GM12892 (cell line): ENCODE results near the gene SSH2.
A peak's percentile ranks its signal among the peaks of the same experiment; 100 is the strongest.

Experiments used
- DNase-seq: peaks from one replicate; pipeline ENCODE4 v3.0.0; 2011; ENCODE audit not compliant: insufficient read length
- FAIRE-seq: peaks from 2 replicates; lab custom pipeline; 2011; peaks lifted over from hg19 to GRCh38; lab: Jason Lieb, UNC
- POLR2A ChIP-seq: IDR thresholded peaks from 2 replicates; pipeline ENCODE4 v1.6.1; 2011; ENCODE audit warnings: low read depth, low read length, control low read depth
- POLR2AphosphoS5 ChIP-seq: IDR thresholded peaks from 2 replicates; pipeline ENCODE4 v1.6.1; 2011; ENCODE audit warnings: low read depth, low read length, control low read depth
- TAF1 ChIP-seq: IDR thresholded peaks from 2 replicates; pipeline ENCODE4 v1.6.1; 2011; ENCODE audit warnings: low read depth, mild to moderate bottlenecking, control low read depth, low read length, borderline replicate concordance

The SSH2 gene

GRCh38 chr17:29716566-29716965 lies 213.5 kb downstream of the SSH2 start:
- TF ChIP-seq POLR2AphosphoS5 (no peak), POLR2A (no peak), TAF1 (no peak)
- DNase-seq: no peak
- no peak for FAIRE-seq

- no peak for DNase-seq
- no peak for TF ChIP-seq POLR2A
- TF ChIP-seq TAF1: no peak
- TF ChIP-seq POLR2AphosphoS5: no peak
- no peak for FAIRE-seq
These were observed 214.3 kb downstream of the SSH2 start for GRCh38 chr17:29715680-29716079.

DNA sequence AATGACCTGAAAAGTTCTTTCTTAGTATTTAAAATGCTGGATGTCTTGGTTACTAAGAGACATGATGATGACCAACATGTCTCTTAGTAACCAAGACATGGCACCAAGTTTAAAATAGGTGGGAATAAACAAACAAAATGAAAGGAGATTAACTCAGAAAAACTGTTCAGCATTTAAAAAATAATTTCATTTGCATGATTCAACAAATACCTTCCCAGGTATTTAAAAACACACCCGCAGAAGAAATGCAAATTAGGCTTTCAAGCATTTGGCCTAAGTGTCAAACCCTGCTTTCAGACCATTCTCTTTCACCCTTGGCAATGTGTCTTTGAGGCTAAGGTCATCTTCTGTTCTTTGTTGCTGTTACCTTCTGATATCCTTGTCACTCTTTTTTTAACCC lies 215.9 kb downstream of the SSH2 start:
- FAIRE-seq (peak; percentile 57), DNase-seq (no peak)
- TF ChIP-seq TAF1: no peak
- no peak for TF ChIP-seq POLR2A
- no peak for TF ChIP-seq POLR2AphosphoS5

DNA sequence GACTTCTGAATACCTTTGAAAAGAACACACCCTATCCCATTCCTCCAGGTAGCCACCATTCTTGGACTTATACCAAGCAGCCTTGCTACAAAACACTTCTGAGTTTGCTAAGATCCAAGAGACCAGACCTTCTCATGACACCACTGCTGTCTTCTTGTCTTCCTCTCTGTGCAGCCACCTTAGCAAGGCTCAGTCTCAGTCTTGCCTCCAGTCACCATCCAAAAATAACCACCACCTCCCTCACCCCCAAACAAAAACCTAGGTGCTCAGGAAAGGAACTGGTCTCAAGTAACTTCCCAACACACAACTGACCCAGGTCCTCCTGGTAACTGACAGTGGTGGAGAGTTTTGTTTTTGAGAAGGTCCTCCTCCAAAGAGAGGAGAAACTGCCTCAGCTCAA lies 216.4 kb downstream of the SSH2 start:
- TF ChIP-seq POLR2AphosphoS5 (no peak), TAF1 (no peak), POLR2A (no peak)
- FAIRE-seq (peak; percentile 67), DNase-seq (no peak)

GRCh38 chr17:29711588-29712385 lies 218.2 kb downstream of the SSH2 start:
- TF ChIP-seq POLR2A (no peak), POLR2AphosphoS5 (no peak)
- FAIRE-seq (no peak), DNase-seq (no peak)

- no peak for FAIRE-seq
- TF ChIP-seq TAF1: no peak
- no peak for TF ChIP-seq POLR2AphosphoS5
- DNase-seq: no peak
These were observed 219.1 kb downstream of the SSH2 start for GRCh38 chr17:29710891-29711418.

GRCh38 chr17:29710520-29710884 lies 219.5 kb downstream of the SSH2 start:
- DNase-seq (no peak), FAIRE-seq (no peak)
- no peak for TF ChIP-seq POLR2AphosphoS5
- TF ChIP-seq POLR2A: no peak
- TF ChIP-seq TAF1: no peak

DNA sequence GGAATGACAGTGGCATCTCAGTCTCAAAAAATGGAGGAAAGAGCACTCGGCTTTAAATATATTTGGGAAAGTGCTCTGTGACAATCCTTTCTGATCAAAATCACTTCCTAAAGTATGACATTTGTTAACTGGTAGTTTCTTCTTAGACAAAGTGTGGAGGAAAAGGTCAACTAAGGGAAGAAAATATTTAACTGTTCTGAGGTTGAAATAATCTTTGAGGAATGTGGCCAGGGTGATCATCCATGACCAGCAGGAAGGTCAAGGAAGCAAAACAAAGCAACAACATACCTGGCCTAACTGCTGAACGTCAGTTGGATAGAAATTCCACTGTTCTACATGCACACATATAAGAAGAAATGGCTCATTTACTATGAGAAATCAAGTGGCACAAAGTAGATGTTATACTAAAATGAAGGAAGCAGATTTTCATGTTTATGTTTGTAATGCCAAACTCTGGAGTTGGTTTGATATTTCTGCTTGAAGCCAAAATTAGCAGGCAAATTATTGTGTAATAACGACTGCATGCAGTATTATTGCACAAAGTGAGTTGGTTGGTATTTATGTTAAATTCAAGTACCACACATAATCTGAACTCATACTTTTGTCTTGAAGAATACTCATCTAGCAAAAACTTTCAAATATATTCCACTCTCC lies 220.0 kb downstream of the SSH2 start:
- DNase-seq (no peak), FAIRE-seq (peak; percentile 51)
- TF ChIP-seq POLR2AphosphoS5 (no peak), POLR2A (no peak), TAF1 (no peak)

GRCh38 chr17:29707212-29707571 lies 222.8 kb downstream of the SSH2 start:
- FAIRE-seq (no peak), DNase-seq (no peak)
- TF ChIP-seq POLR2A (no peak), POLR2AphosphoS5 (no peak), TAF1 (no peak)

GRCh38 chr17:29706045-29706431 lies 224.0 kb downstream of the SSH2 start:
- FAIRE-seq: no peak
- DNase-seq: no peak
- TF ChIP-seq POLR2AphosphoS5 (no peak), TAF1 (no peak), POLR2A (no peak)

- no peak for DNase-seq
- TF ChIP-seq TAF1 (no peak), POLR2A (no peak), POLR2AphosphoS5 (no peak)
These were observed 224.6 kb downstream of the SSH2 start for GRCh38 chr17:29705386-29705785.

GRCh38 chr17:29699283-29699682 lies 230.7 kb downstream of the SSH2 start:
- DNase-seq (no peak), FAIRE-seq (no peak)
- TF ChIP-seq POLR2A (no peak), TAF1 (no peak), POLR2AphosphoS5 (no peak)

More at GRCh38 chr17:29705386-29705785, 224.6 kb downstream of the SSH2 start:
- peak; percentile 38 for FAIRE-seq
